Thymus (tissue), 11 donors: ENCODE results near the gene ELOVL7. TPM values are rescaled to one million over a fixed set of nuclear protein-coding genes. Genes with fewer than 3 reads are reported as not detected.

ENCODE experiments used
- DNase-seq, 9 donors: peaks; one replicate each; pipeline ENCODE4 v3.0.0-alpha.2; 2013; ENCODE audit warnings: low spot score in 9 of 9, low read depth in 6 of 9, missing footprints in 1 of 9
- H3K27ac ChIP-seq, 2 donors: one replicate each; pipeline ENCODE4 v1.5.1; 2013; ENCODE audit warnings: control low read depth in 1 of 2, low read depth in 1 of 2, low read length in 1 of 2, mild to moderate bottlenecking in 1 of 2, moderate library complexity in 1 of 2
- H3K27me3 ChIP-seq, 2 donors: one replicate each; pipeline ENCODE4 v1.5.1; 2013; ENCODE audit warnings: low read length in 1 of 2; ENCODE audit not compliant: control insufficient read depth in 2 of 2, insufficient read depth in 1 of 2
- H3K36me3 ChIP-seq, 2 donors: one replicate each; pipeline ENCODE4 v1.5.1; 2013; ENCODE audit warnings: low read length in 1 of 2, mild to moderate bottlenecking in 1 of 2, moderate library complexity in 1 of 2; ENCODE audit not compliant: control insufficient read depth in 2 of 2, insufficient read depth in 2 of 2
- H3K4me1 ChIP-seq, 2 donors: one replicate each; pipeline ENCODE4 v1.5.1; 2013; ENCODE audit warnings: low read length in 2 of 2; ENCODE audit not compliant: control insufficient read depth in 2 of 2, insufficient read depth in 2 of 2
- H3K4me3 ChIP-seq, 2 donors: one replicate each; pipeline ENCODE4 v1.5.1; 2013; ENCODE audit warnings: low read length in 2 of 2, control low read depth in 1 of 2, mild to moderate bottlenecking in 1 of 2
- H3K9me3 ChIP-seq, 2 donors: one replicate each; pipeline ENCODE4 v1.5.1; 2013; ENCODE audit warnings: low read length in 1 of 2, mild to moderate bottlenecking in 1 of 2; ENCODE audit not compliant: control insufficient read depth in 2 of 2, insufficient read depth in 1 of 2
- WGBS: extraction: QIAGEN DNeasy Blood & Tissue Kit; methylation state at CpG from one replicate; pipeline ENCODE4 v1.1.7; 2013; 5-methylcytosine and 5-hydroxymethylcytosine counted together
- polyA plus RNA-seq: library from polyadenylated mRNA; stranded (reverse); fragments of 200-250 nt; gene quantifications from one replicate; pipeline ENCODE4 v1.2.3, GENCODE V29; 2013
- total RNA-seq: library from RNA; stranded (reverse); fragments of 120-200 nt; gene quantifications from one replicate; pipeline ENCODE4 v1.2.4, GENCODE V29; 2013
- donor health status: healthy.

ELOVL7 gene
- total and polyA plus RNA-seq, 2 donors = 0.47 to 5.4 TPM

- no peaks in the 10 kb centered on the region for H3K9me3 ChIP-seq
- H3K4me3 ChIP-seq = no peak overlapping the region
- H3K4me1 ChIP-seq = peaks cover 5 to 12% of the 10 kb centered on the region in 2 donors
- no peak for DNase-seq
- H3K27ac ChIP-seq = no peak overlapping the region
- peaks cover 33 to 58% of the 10 kb centered on the region in 2 donors for H3K27me3 ChIP-seq
- WGBS = 89% methylated on average over 2 of the region's 2 CpGs
- H3K36me3 ChIP-seq = no peaks in the 10 kb centered on the region
Observed at GRCh38 chr5:60841361-60841760, 2.7 kb downstream of the ELOVL7 start.

DNA sequence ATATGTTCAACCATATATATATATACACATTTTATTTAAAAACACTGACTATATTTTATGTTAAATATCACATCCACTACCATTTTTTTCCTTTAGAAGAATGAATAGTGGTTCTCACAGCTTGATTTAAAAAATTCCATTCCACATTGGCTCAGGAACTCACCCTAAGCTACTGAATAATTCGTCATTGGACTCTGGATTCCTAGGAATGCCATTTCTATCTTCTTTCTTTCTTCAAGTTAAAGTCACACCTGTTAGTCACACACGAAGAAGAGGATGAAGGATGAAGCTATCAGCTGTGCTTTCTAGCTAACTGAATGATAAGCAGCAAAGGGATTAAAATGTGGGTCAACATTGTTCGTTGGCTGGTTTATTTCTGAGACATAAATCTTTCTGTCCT lies 7.9 kb downstream of the ELOVL7 start:
- Histone ChIP-seq H3K36me3 (no peaks in the 10 kb centered on the region), H3K9me3 (no peaks in the 10 kb centered on the region), H3K27ac (no peak overlapping the region), H3K4me1 (no peaks in the 10 kb centered on the region), H3K4me3 (no peak overlapping the region), H3K27me3 (peaks cover 0 to 10% of the 10 kb centered on the region in 2 donors)
- no peak for DNase-seq
- 91% methylated on average over 3 of the region's 3 CpGs for WGBS

GRCh38 chr5:60835554-60835953 lies 8.5 kb downstream of the ELOVL7 start:
- WGBS = 87% methylated on average over 5 of the region's 5 CpGs
- H3K9me3 ChIP-seq = no peaks in the 10 kb centered on the region

DNA sequence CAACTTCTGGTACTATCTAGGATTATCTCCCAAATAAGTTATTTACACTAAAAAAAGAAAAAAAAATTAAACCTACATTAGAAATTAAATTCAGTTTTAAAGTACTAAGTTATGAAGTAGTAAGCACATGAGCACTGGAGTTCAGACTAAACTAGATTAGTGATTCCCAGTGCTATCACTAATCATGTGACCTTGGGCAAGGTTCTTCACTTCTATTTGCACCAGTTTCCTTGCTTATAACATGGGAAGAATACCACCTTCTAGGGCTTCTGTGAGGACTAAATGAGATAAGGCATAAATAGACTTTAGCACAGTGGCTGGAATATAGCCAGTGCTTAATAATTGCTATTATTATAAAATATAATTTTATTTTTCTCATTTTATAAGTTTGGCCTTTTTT lies 10.5 kb downstream of the ELOVL7 start:
- no peak for DNase-seq
- H3K36me3 ChIP-seq = no peaks in the 10 kb centered on the region

More at GRCh38 chr5:60835554-60835953, 8.5 kb downstream of the ELOVL7 start:
- H3K4me3 ChIP-seq = no peak overlapping the region
- H3K27ac ChIP-seq = no peak overlapping the region
- no peaks in the 10 kb centered on the region for H3K4me1 ChIP-seq
- peaks cover 0 to 7% of the 10 kb centered on the region in 2 donors for H3K27me3 ChIP-seq
- no peak for DNase-seq
- H3K36me3 ChIP-seq = no peaks in the 10 kb centered on the region

GRCh38 chr5:60830581-60831127 lies 13.4 kb downstream of the ELOVL7 start:
- H3K36me3 ChIP-seq = no peaks in the 10 kb centered on the region
- H3K27me3 ChIP-seq = no peaks in the 10 kb centered on the region
- H3K4me1 ChIP-seq = no peaks in the 10 kb centered on the region
- no peak overlapping the region for H3K27ac ChIP-seq
- no peak overlapping the region for H3K4me3 ChIP-seq
- H3K9me3 ChIP-seq = no peaks in the 10 kb centered on the region
- DNase-seq = no peak

More for the DNA sequence above, 10.5 kb downstream of the ELOVL7 start:
- H3K27ac ChIP-seq = no peak overlapping the region
- H3K9me3 ChIP-seq = no peaks in the 10 kb centered on the region
- no peaks in the 10 kb centered on the region for H3K27me3 ChIP-seq
- no peaks in the 10 kb centered on the region for H3K4me1 ChIP-seq
- no peak overlapping the region for H3K4me3 ChIP-seq

GRCh38 chr5:60829490-60830266 lies 14.4 kb downstream of the ELOVL7 start:
- Histone ChIP-seq H3K27ac (no peak overlapping the region), H3K4me1 (no peaks in the 10 kb centered on the region), H3K9me3 (no peaks in the 10 kb centered on the region), H3K27me3 (no peaks in the 10 kb centered on the region), H3K36me3 (no peaks in the 10 kb centered on the region), H3K4me3 (no peak overlapping the region)
- 88% methylated on average over 2 of the region's 2 CpGs for WGBS
- DNase-seq = no peak

DNA sequence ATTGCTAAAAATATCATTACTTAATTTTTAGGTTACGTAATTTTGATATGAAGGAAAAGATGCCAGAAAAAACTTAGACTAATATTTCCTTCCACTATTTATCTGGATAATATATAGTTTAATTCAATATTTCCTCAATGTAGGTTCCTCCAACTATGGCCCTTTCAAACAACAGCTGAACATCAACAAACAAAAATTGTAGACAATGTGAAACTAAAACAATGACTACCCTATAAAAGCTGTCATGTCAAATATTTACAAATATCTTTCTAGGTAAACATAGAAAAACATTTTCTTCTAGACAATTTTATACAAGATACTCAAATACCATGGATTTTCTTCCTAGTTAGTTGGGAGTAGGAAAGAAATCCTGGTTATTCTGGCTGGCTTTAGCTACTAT lies 16.9 kb downstream of the ELOVL7 start:
- H3K36me3 ChIP-seq = no peaks in the 10 kb centered on the region
- H3K9me3 ChIP-seq = no peaks in the 10 kb centered on the region
- no peak for DNase-seq
- 93% methylated on average over 1 of the region's 1 CpG for WGBS
- no peak overlapping the region for H3K4me3 ChIP-seq
- no peaks in the 10 kb centered on the region for H3K27me3 ChIP-seq
- H3K4me1 ChIP-seq = no peaks in the 10 kb centered on the region
- no peak overlapping the region for H3K27ac ChIP-seq

DNA sequence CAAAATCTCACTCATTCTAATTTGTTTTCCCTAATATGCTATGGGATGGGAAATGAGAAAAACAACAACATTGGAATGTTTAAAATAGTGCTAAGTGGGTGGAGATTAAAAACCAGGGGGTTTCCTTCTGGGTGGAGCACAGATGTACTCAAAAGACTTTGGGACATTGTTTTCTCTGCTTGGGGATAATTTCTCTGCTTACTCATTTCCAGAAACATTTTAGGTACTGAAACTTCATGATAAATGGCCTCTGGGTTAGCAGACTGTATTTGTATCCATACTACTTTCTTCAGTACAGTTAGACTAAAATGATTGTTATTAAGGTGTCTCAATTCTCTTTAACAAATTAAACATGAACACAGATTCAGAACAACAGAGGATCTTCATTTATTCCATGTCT lies 17.4 kb downstream of the ELOVL7 start:
- Histone ChIP-seq H3K27me3 (no peaks in the 10 kb centered on the region), H3K4me3 (no peak overlapping the region), H3K4me1 (no peaks in the 10 kb centered on the region), H3K36me3 (no peaks in the 10 kb centered on the region), H3K9me3 (no peaks in the 10 kb centered on the region), H3K27ac (no peak overlapping the region)
- peak in 1 of 9 donors; percentile 12 for DNase-seq

- no peaks in the 10 kb centered on the region for H3K27me3 ChIP-seq
- H3K27ac ChIP-seq = no peak overlapping the region
- 93% methylated on average over 1 of the region's 1 CpG for WGBS
- H3K4me1 ChIP-seq = no peaks in the 10 kb centered on the region
- no peaks in the 10 kb centered on the region for H3K36me3 ChIP-seq
- no peaks in the 10 kb centered on the region for H3K9me3 ChIP-seq
- no peak overlapping the region for H3K4me3 ChIP-seq
- DNase-seq = no peak
Observed at GRCh38 chr5:60823574-60823973, 20.5 kb downstream of the ELOVL7 start.
